ENCODE measurements around the gene PALLD.
"Not testable (repeated sequence)": the region's sequence is repeated elsewhere in the genome, so short reads cannot be mapped to it uniquely, and the experiment has no call there.

Gene PALLD

GRCh38 chr4:168489616-168490015 is 7.2 kb upstream of the PALLD start:
- no peak overlapping the region for H3K4me3 ChIP-seq (ENCODE audit: low read depth, low read length)
- no peak for DNase-seq (ENCODE audit: low read depth)

- DNase-seq (ENCODE audit: low read depth) = no peak
- H3K4me3 ChIP-seq (ENCODE audit: low read depth, low read length) = no peak overlapping the region
Observed at GRCh38 chr4:168490711-168491110, 6.1 kb upstream of the PALLD start.

- DNase-seq (ENCODE audit: low read depth) = no peak
- H3K4me3 ChIP-seq (ENCODE audit: low read depth, low read length) = no peak overlapping the region
Observed at GRCh38 chr4:168491563-168491962, 5.3 kb upstream of the PALLD start.

GRCh38 chr4:168498251-168498650 is 1.4 kb downstream of the PALLD start:
- no peak overlapping the region for H3K4me3 ChIP-seq (ENCODE audit: low read depth, low read length)
- no peak for DNase-seq (ENCODE audit: low read depth)

- H3K4me3 ChIP-seq (ENCODE audit: low read depth, low read length) = no peak overlapping the region
- no peak for DNase-seq (ENCODE audit: low read depth)
Observed at GRCh38 chr4:168499241-168499640, 2.4 kb downstream of the PALLD start.

- H3K4me3 ChIP-seq (ENCODE audit: low read depth, low read length) = no peak overlapping the region
Observed at GRCh38 chr4:168501407-168501806, 4.6 kb downstream of the PALLD start.

GRCh38 chr4:168502861-168503260 is 6.0 kb downstream of the PALLD start:
- DNase-seq (ENCODE audit: low read depth) = no peak
- no peak overlapping the region for H3K4me3 ChIP-seq (ENCODE audit: low read depth, low read length)

More at GRCh38 chr4:168501407-168501806, 4.6 kb downstream of the PALLD start:
- no peak for DNase-seq (ENCODE audit: low read depth)

GRCh38 chr4:168503652-168504362 is 7.0 kb downstream of the PALLD start:
- H3K4me3 ChIP-seq (ENCODE audit: low read depth, low read length) = no peak overlapping the region
- DNase-seq (ENCODE audit: low read depth) = no peak

- no peak overlapping the region for H3K4me3 ChIP-seq (ENCODE audit: low read depth, low read length)
- DNase-seq (ENCODE audit: low read depth) = no peak
Observed at GRCh38 chr4:168504526-168504925, 7.7 kb downstream of the PALLD start.

- H3K4me3 ChIP-seq (ENCODE audit: low read depth, low read length) = no peak overlapping the region
- DNase-seq (ENCODE audit: low read depth) = no peak
Observed at GRCh38 chr4:168506014-168506413, 9.2 kb downstream of the PALLD start.

- no peak overlapping the region for H3K4me3 ChIP-seq (ENCODE audit: low read depth, low read length)
- DNase-seq (ENCODE audit: low read depth) = no peak
Observed at GRCh38 chr4:168507178-168507815, 10.4 kb downstream of the PALLD start.

GRCh38 chr4:168508683-168509082 is 11.8 kb downstream of the PALLD start:
- H3K4me3 ChIP-seq (ENCODE audit: low read depth, low read length) = no peak overlapping the region

GRCh38 chr4:168509786-168510185 is 12.9 kb downstream of the PALLD start:
- H3K4me3 ChIP-seq (ENCODE audit: low read depth, low read length) = no peak overlapping the region
- DNase-seq (ENCODE audit: low read depth) = peak; percentile 67

More at GRCh38 chr4:168508683-168509082, 11.8 kb downstream of the PALLD start:
- no peak for DNase-seq (ENCODE audit: low read depth)

GRCh38 chr4:168511780-168512489 is 15.1 kb downstream of the PALLD start:
- no peak for DNase-seq (ENCODE audit: low read depth)
- no peak overlapping the region for H3K4me3 ChIP-seq (ENCODE audit: low read depth, low read length)

- not testable (repeated sequence) for DNase-seq (ENCODE audit: low read depth); H3K4me3 ChIP-seq (ENCODE audit: low read depth, low read length)
Observed at GRCh38 chr4:168513826-168514225, 17.0 kb downstream of the PALLD start.

GRCh38 chr4:168514249-168514852 is 17.5 kb downstream of the PALLD start:
- DNase-seq (ENCODE audit: low read depth) = no peak

GRCh38 chr4:168515222-168516011 is 18.6 kb downstream of the PALLD start:
- no peak overlapping the region for H3K4me3 ChIP-seq (ENCODE audit: low read depth, low read length)
- DNase-seq (ENCODE audit: low read depth) = no peak

More at GRCh38 chr4:168514249-168514852, 17.5 kb downstream of the PALLD start:
- no peak overlapping the region for H3K4me3 ChIP-seq (ENCODE audit: low read depth, low read length)

- H3K4me3 ChIP-seq (ENCODE audit: low read depth, low read length) = no peak overlapping the region
- DNase-seq (ENCODE audit: low read depth) = no peak
Observed at GRCh38 chr4:168516841-168517240, 20.0 kb downstream of the PALLD start.

- no peak overlapping the region for H3K4me3 ChIP-seq (ENCODE audit: low read depth, low read length)
- DNase-seq (ENCODE audit: low read depth) = no peak
Observed at GRCh38 chr4:168519576-168519975, 22.7 kb downstream of the PALLD start.
